Keratinocyte (primary cell): ENCODE results near the gene UBE2V1. TPM values are rescaled to one million over a fixed set of nuclear protein-coding genes. Genes with fewer than 3 reads are reported as not detected.

Source experiments
- DNase-seq: peaks from one replicate; pipeline ENCODE4 v3.0.0-alpha.2; 2011; ENCODE audit warnings: low read depth, missing footprints, low spot score
- FAIRE-seq: peaks from 2 replicates; lab custom pipeline; 2011; peaks lifted over from hg19 to GRCh38; lab: Jason Lieb, UNC
- H2AFZ ChIP-seq: 2 replicates; pipeline ENCODE4 v1.6.0; 2012; ENCODE audit warnings: low read length, control low read depth, inconsistent platforms; ENCODE audit not compliant: control insufficient read depth
- H3K27ac ChIP-seq: 2 replicates; pipeline ENCODE4 v1.5.1; 2011; ENCODE audit warnings: low read length; ENCODE audit not compliant: control insufficient read depth, insufficient read depth
- H3K27me3 ChIP-seq: 3 replicates; pipeline ENCODE4 v1.6.0; 2011; ENCODE audit warnings: low read length; ENCODE audit not compliant: control insufficient read depth, insufficient read depth; ENCODE audit errors: extremely low read depth
- H3K36me3 ChIP-seq, 2 experiments: 2 replicates in 1 of 2; 3 replicates in 1 of 2; pipeline ENCODE4 v1.5.1; 2011; ENCODE audit warnings: low read length in 2 of 2, mild to moderate bottlenecking in 1 of 2; ENCODE audit not compliant: control insufficient read depth in 2 of 2, insufficient read depth in 2 of 2; ENCODE audit errors: extremely low read depth in 1 of 2
- H3K4me1 ChIP-seq: 3 replicates; pipeline ENCODE4 v1.5.1; 2011; ENCODE audit warnings: low read length; ENCODE audit not compliant: control insufficient read depth, insufficient read depth; ENCODE audit errors: extremely low read depth
- H3K4me2 ChIP-seq: 3 replicates; pipeline ENCODE4 v1.6.0; 2011; ENCODE audit warnings: low read depth, low read length; ENCODE audit not compliant: control insufficient read depth, insufficient read depth; ENCODE audit errors: extremely low read depth
- H3K4me3 ChIP-seq, 3 experiments: fragments of 200-600 bp in 1 of 3; sonication (generic) in 1 of 3; 2 replicates in 2 of 3; 3 replicates in 1 of 3; pipeline ENCODE4 v1.5.1; 2011 to 2016; ENCODE audit warnings: low read length in 3 of 3, mild to moderate bottlenecking in 3 of 3, control low read depth in 2 of 3, inconsistent platforms in 1 of 3, low read depth in 1 of 3, mixed read lengths in 1 of 3, mixed run types in 1 of 3, moderate library complexity in 1 of 3; ENCODE audit not compliant: control insufficient read depth in 2 of 3, insufficient read depth in 2 of 3; ENCODE audit errors: extremely low read depth in 1 of 3
- H3K79me2 ChIP-seq: 2 replicates; pipeline ENCODE4 v1.6.0; 2012; ENCODE audit warnings: low read length; ENCODE audit not compliant: control insufficient read depth, insufficient read depth
- H3K9ac ChIP-seq: 3 replicates; pipeline ENCODE4 v1.6.0; 2011; ENCODE audit warnings: low read length; ENCODE audit not compliant: control insufficient read depth, insufficient read depth; ENCODE audit errors: extremely low read depth
- H3K9me1 ChIP-seq: 3 replicates; pipeline ENCODE4 v1.6.0; 2011; ENCODE audit warnings: low read length; ENCODE audit not compliant: control insufficient read depth, insufficient read depth; ENCODE audit errors: extremely low read depth
- H3K9me3 ChIP-seq: 2 replicates; pipeline ENCODE4 v1.5.1; 2012; ENCODE audit warnings: low read depth, low read length; ENCODE audit not compliant: control insufficient read depth
- H4K20me1 ChIP-seq: 3 replicates; pipeline ENCODE4 v1.6.0; 2011; ENCODE audit warnings: low read length; ENCODE audit not compliant: control insufficient read depth, insufficient read depth; ENCODE audit errors: extremely low read depth
- EZH2 ChIP-seq: IDR thresholded peaks from one replicate; pipeline ENCODE4 v1.6.1; 2012; ENCODE audit warnings: inconsistent platforms, mild to moderate bottlenecking, low read length, moderate library complexity
- dilution Hi-C: fragments of 300-500 bp; cut with MboI; formaldehyde crosslinking; loops from one replicate; pipeline ENCODE4 v1.7.0; 2020; ENCODE audit warnings: low sequenced_read_pairs; ENCODE audit not compliant: extremely low pct_ligation_motif_present
- polyA plus RNA-seq, 5 experiments: library from polyadenylated mRNA; depleted of rRNA in 3 of 5; stranded (reverse) in 3 of 5; stranded (forward) in 1 of 5; unstranded in 1 of 5; fragments of >200 nt; gene quantifications; 1 replicate in 1 of 5; 2 replicates in 3 of 5; 3 replicates in 1 of 5; pipeline versions ENCODE4 v1.2.1 to v1.2.3, GENCODE V29; 2011 to 2012; ENCODE audit warnings: missing spikeins in 2 of 5, low read depth in 1 of 5, low replicate concordance in 1 of 5
- TF ChIP-seq, protein P1 (sequence below), 3 experiments: IDR thresholded peaks in 1 of 3; conservative IDR thresholded peaks in 1 of 3; optimal IDR thresholded peaks in 1 of 3; 2 replicates in 2 of 3; 3 replicates in 1 of 3; pipeline versions ENCODE3 to v1.5.1; 2011; ENCODE audit warnings: low read length in 3 of 3, mild to moderate bottlenecking in 3 of 3, moderate library complexity in 2 of 3, control low read depth in 1 of 3, inconsistent platforms in 1 of 3; ENCODE audit not compliant: insufficient read depth in 2 of 3; ENCODE audit errors: extremely low read depth in 1 of 3

Gene UBE2V1
- polyA plus RNA-seq, 1 donor (not counting 4 experiments of a cell fraction or from before 2014, with no cell fraction given): 117 TPM

DNA sequence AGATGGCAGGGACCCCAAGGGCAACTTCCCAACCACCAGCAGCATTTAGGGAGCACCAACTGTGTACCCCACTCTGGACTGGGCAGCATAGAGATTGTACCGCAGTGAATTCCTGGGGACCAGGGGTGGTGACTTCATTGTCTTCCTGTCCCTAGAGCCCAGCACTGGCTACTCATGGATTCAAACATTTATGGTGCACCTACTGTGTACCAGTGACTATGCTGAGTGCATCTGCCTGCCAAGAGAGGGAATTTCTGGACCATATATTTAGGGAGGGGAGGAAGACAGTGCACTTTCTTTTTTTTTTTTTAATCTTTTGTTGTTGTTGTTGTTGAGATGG, 55.3 kb downstream of the UBE2V1 start:
- no peak overlapping the region for H2AFZ ChIP-seq
- TF ChIP-seq EZH2: no peak
- TF ChIP-seq, protein P1, sequence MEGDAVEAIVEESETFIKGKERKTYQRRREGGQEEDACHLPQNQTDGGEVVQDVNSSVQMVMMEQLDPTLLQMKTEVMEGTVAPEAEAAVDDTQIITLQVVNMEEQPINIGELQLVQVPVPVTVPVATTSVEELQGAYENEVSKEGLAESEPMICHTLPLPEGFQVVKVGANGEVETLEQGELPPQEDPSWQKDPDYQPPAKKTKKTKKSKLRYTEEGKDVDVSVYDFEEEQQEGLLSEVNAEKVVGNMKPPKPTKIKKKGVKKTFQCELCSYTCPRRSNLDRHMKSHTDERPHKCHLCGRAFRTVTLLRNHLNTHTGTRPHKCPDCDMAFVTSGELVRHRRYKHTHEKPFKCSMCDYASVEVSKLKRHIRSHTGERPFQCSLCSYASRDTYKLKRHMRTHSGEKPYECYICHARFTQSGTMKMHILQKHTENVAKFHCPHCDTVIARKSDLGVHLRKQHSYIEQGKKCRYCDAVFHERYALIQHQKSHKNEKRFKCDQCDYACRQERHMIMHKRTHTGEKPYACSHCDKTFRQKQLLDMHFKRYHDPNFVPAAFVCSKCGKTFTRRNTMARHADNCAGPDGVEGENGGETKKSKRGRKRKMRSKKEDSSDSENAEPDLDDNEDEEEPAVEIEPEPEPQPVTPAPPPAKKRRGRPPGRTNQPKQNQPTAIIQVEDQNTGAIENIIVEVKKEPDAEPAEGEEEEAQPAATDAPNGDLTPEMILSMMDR (optimal IDR thresholded peaks at IDR 0.05 in 1 of 3, IDR thresholded peaks at IDR 0.05 in 1 of 3, conservative IDR thresholded peaks at IDR 0.05 in 1 of 3; ENCODE audit: extremely low read depth in 1 of 3, insufficient read depth in 2 of 3, low read length in 3 of 3): no peak
- no peak overlapping the region for H3K9ac ChIP-seq
- DNase-seq: no peak
- H3K4me3 ChIP-seq: no peak overlapping the region
- H3K79me2 ChIP-seq: no peaks in the 10 kb centered on the region
- H4K20me1 ChIP-seq: no peaks in the 10 kb centered on the region
- H3K27me3 ChIP-seq: peaks cover 20% of the 10 kb centered on the region
- H3K9me1 ChIP-seq: no peaks in the 10 kb centered on the region
- H3K36me3 ChIP-seq: no peaks in the 10 kb centered on the region
- no peak overlapping the region for H3K27ac ChIP-seq
- no peaks in the 10 kb centered on the region for H3K4me1 ChIP-seq
- FAIRE-seq: no peak
- H3K9me3 ChIP-seq: no peaks in the 10 kb centered on the region
- dilution Hi-C loops: no loop called here
- no peak overlapping the region for H3K4me2 ChIP-seq

DNA sequence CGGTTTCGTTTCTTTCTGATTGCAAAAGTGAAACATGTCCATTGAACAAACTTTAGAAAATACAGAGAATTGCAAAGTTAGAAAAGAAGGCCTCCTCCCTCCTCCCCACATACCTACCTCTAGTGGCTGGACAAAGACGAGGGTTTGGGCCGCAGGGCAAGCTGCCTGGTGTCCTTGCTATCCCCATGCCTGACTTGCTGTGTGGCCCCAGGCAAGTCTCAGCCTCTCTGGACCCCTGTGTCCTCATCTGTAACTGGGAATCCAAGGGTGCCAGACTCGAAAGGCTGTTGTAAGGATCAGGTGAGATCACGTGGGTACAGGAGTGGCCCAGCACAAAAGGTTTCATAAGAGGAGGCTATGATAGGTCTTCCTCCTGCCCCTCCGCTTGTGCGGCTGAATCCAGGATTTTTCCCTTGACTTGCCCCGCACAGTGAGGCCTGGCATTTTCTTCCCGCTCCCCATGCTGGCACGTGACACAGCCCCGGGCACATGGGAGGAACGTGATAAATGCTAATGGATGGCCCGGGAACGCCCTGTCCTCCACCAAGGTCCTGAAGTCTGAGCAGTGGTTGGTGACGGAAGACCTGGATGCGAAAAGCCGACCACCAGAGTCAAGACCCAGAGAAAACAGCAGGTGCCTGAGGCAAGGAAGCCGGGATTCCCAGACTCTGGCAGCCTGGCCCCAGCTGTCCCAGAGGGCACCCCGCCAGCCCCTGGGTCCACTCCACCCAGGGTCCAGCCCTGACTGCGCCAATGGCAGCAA, 55.8 kb downstream of the UBE2V1 start:
- Histone ChIP-seq H3K79me2 (no peaks in the 10 kb centered on the region), H3K9me1 (no peaks in the 10 kb centered on the region), H3K4me2 (no peak overlapping the region), H3K4me1 (no peaks in the 10 kb centered on the region), H3K36me3 (no peaks in the 10 kb centered on the region), H3K9me3 (no peaks in the 10 kb centered on the region), H3K27me3 (peaks cover 20% of the 10 kb centered on the region), H3K9ac (no peak overlapping the region), H3K27ac (no peak overlapping the region), H2AFZ (no peak overlapping the region), H4K20me1 (no peaks in the 10 kb centered on the region), H3K4me3 (no peak overlapping the region)
- no peak for DNase-seq
- TF ChIP-seq EZH2: no peak
- TF ChIP-seq, protein P1 (optimal IDR thresholded peaks at IDR 0.05 in 1 of 3, IDR thresholded peaks at IDR 0.05 in 1 of 3, conservative IDR thresholded peaks at IDR 0.05 in 1 of 3; ENCODE audit: extremely low read depth in 1 of 3, insufficient read depth in 2 of 3, low read length in 3 of 3): no peak
- FAIRE-seq: no peak
- dilution Hi-C loops: no loop called here
